HepG2 (cell line): ENCODE data around the gene PRKAG1.

Experiments
- ATF7 ChIP-seq, 2 experiments: fragments of 450-650 bp in 1 of 2; sonication (generic) in 1 of 2; formaldehyde crosslinking in 1 of 2; IDR thresholded peaks; 2 replicates each; pipeline versions ENCODE4 v1.4.0 to v1.6.1; 2016 to 2020; ENCODE audit warnings: antibody characterized with exemption in 1 of 2, mild to moderate bottlenecking in 1 of 2, missing genetic modification reagents in 1 of 2
- EP300 ChIP-seq, 3 experiments: sonication (generic) in 1 of 3; formaldehyde crosslinking in 1 of 3; IDR thresholded peaks; 2 replicates each; pipeline versions ENCODE4 v1.5.1 to v1.6.1; 2011 to 2020; ENCODE audit warnings: low read depth in 2 of 3, low read length in 2 of 3, borderline replicate concordance in 1 of 3, improper control_type of control experiment in 1 of 3, mild to moderate bottlenecking in 1 of 3, missing genetic modification reagents in 1 of 3, moderate library complexity in 1 of 3
- EZH2 ChIP-seq: conservative IDR thresholded peaks from 2 replicates; pipeline ENCODE4 v1.6.1; 2012; ENCODE audit warnings: mild to moderate bottlenecking, low read depth, low read length, moderate library complexity
- FOXM1 ChIP-seq: sonication (generic); formaldehyde crosslinking; IDR thresholded peaks from 2 replicates; pipeline ENCODE4 v1.5.0; 2020; ENCODE audit warnings: missing genetic modification reagents
- FOXP1 ChIP-seq, 2 experiments: fragments of 450-650 bp in 1 of 2; IDR thresholded peaks; 2 replicates each; pipeline ENCODE4 v1.6.1; 2017 to 2018; ENCODE audit warnings: antibody characterized with exemption in 1 of 2
- NFRKB ChIP-seq: fragments of 450-650 bp; IDR thresholded peaks from 2 replicates; pipeline ENCODE4 v1.6.1; 2017
- POLR2A ChIP-seq, 2 experiments: IDR thresholded peaks; 2 replicates each; pipeline ENCODE4 v1.6.1; 2011; ENCODE audit warnings: low read depth in 2 of 2, low read length in 2 of 2, mild to moderate bottlenecking in 1 of 2, moderate library complexity in 1 of 2; ENCODE audit not compliant: insufficient read depth in 1 of 2
- ZNF274 ChIP-seq: sonication (generic); formaldehyde crosslinking; IDR thresholded peaks from 2 replicates; pipeline ENCODE4 v1.5.1; 2020; ENCODE audit warnings: mild to moderate bottlenecking, missing genetic modification reagents

DNA sequence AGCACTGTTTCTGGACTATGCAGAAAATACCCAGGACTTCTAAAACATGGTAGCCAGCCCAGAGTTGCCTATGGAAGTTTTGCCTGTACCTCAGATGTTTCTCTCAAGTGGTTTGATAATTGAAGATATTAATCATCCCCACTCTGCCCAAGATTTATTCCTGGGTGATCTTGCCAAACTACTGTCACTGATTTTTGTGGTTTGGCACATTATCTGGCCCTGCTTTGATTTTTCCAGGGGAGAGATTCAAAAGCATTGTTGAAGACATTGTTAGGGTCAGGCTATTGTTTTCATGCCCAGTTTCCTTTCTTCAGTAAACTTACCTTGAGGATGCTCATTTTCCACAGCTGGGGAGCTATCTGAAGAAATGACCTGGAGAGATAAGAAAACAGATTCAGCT lies 5.8 kb downstream of the PRKAG1 start:
- TF ChIP-seq EP300 (IDR thresholded peaks at IDR 0.05; ENCODE audit: low read depth in 2 of 2, low read length in 2 of 2) (no peak), EP300 (CRISPR knock-in tag; IDR thresholded peaks at IDR 0.05; ENCODE audit: borderline replicate concordance) (no peak), POLR2A (IDR thresholded peaks at IDR 0.05; ENCODE audit: insufficient read depth in 1 of 2, low read depth in 2 of 2, low read length in 2 of 2) (no peak), EZH2 (no peak), ATF7 (IDR thresholded peaks at IDR 0.05) (no peak), ATF7 (CRISPR knock-in tag; IDR thresholded peaks at IDR 0.05) (no peak), FOXM1 (CRISPR knock-in tag) (no peak), ZNF274 (CRISPR knock-in tag) (no peak), FOXP1 (IDR thresholded peaks at IDR 0.05) (no peak), FOXP1 (CRISPR knock-in tag; IDR thresholded peaks at IDR 0.05) (no peak), NFRKB (no peak)
